Heart left ventricle (tissue), 16 donors: Measurements from ENCODE around the gene DTWD2. TPM values are rescaled to one million over a fixed set of nuclear protein-coding genes. Genes with fewer than 3 reads are reported as not detected.
"Not testable (repeated sequence)": the region's sequence is repeated elsewhere in the genome, so short reads cannot be mapped to it uniquely, and the experiment has no call there.

Experiments
- ATAC-seq, 4 donors: fragments of 200-7000 bp; cut with Tn5 transposase; one replicate each; pipeline ENCODE4 v1.9.1; 2020 to 2022; ENCODE audit warnings: moderate library complexity in 4 of 4, mild to moderate bottlenecking in 3 of 4, moderate number of reproducible peaks in 1 of 4
- DNase-seq, 5 donors: peaks; one replicate each; pipeline ENCODE4 v3.0.0-alpha.2; 2020
- H3K27ac ChIP-seq, 12 donors: fragments of 200-600 bp; sonication (generic) in 4 of 12; one replicate each; pipeline versions ENCODE4 v1.5.0 to v1.8.0; 2016 to 2022; ENCODE audit warnings: mild to moderate bottlenecking in 2 of 12
- H3K27me3 ChIP-seq, 9 donors: fragments of 200-600 bp; sonication (generic) in 2 of 9; one replicate each; pipeline versions ENCODE4 v1.5.1 to v1.8.0; 2016 to 2022; ENCODE audit warnings: mild to moderate bottlenecking in 3 of 9
- H3K36me3 ChIP-seq, 9 donors: fragments of 200-600 bp; sonication (generic) in 2 of 9; one replicate each; pipeline versions ENCODE4 v1.5.0 to v1.8.0; 2018 to 2022; ENCODE audit warnings: mild to moderate bottlenecking in 2 of 9
- H3K4me1 ChIP-seq, 12 donors: fragments of 200-600 bp; sonication (generic) in 4 of 12; one replicate each; pipeline versions ENCODE4 v1.5.0 to v1.8.0; 2016 to 2022; ENCODE audit warnings: mild to moderate bottlenecking in 3 of 12
- H3K4me3 ChIP-seq, 12 donors: fragments of 200-600 bp; sonication (generic) in 4 of 12; one replicate each; pipeline versions ENCODE4 v1.5.0 to v1.8.0; 2017 to 2022; ENCODE audit warnings: mild to moderate bottlenecking in 9 of 12, moderate library complexity in 4 of 12
- H3K9me3 ChIP-seq, 12 donors: fragments of 200-600 bp; sonication (generic) in 4 of 12; one replicate each; pipeline versions ENCODE4 v1.5.0 to v1.8.0; 2016 to 2022; ENCODE audit warnings: mild to moderate bottlenecking in 1 of 12
- POLR2A ChIP-seq, 2 donors: fragments of 450-650 bp; IDR thresholded peaks; one replicate each; pipeline ENCODE4 v1.6.1; 2017; ENCODE audit warnings: antibody characterized with exemption in 2 of 2, mild to moderate bottlenecking in 2 of 2, moderate library complexity in 2 of 2
- WGBS, 4 donors: extraction: QIAGEN DNeasy Blood & Tissue Kit in 2 of 4; methylation state at CpG; one replicate each; pipeline versions ENCODE4 v1.1.5 to v1.1.7; 2013 to 2018; 5-methylcytosine and 5-hydroxymethylcytosine counted together
- intact Hi-C, 10 donors: fragments of 100-400 bp; cut with DNase I; formaldehyde crosslinking; loops; one replicate each; pipeline versions ENCODE4 v1.11.1 to v1.14.2; 2022
- polyA plus RNA-seq, 2 donors: library from polyadenylated mRNA; stranded (reverse); fragments of 200-250 nt; gene quantifications; one replicate each; pipeline ENCODE4 v1.2.3, GENCODE V29; 2013
- total RNA-seq, 9 donors: library from RNA; depleted of rRNA in 2 of 9; stranded (reverse); fragments of >200 nt in 2 of 9; fragmentation: NEBNext Ultra II Directional in 3 of 9; extraction: Animal tissue kit (Norgen Biotek cat#: 25700) in 3 of 9; gene quantifications; one replicate each; pipeline versions ENCODE4 v1.1.0 to v1.2.4, GENCODE V29; 2016 to 2023
- TF ChIP-seq, protein P1 (sequence below), 12 donors: fragments of 200-600 bp; sonication (generic) in 4 of 12; IDR thresholded peaks; one replicate each; pipeline versions ENCODE4 v1.5.0 to v1.8.0; 2018 to 2022; ENCODE audit warnings: antibody characterized with exemption in 12 of 12, mild to moderate bottlenecking in 5 of 12
- donor health status: ischemic (EF 13 %, LVEDD 7.1; RV severe dilation, severe dysfunction).
- donor health status: healthy with polysubstance abuse.
- donor health status: DM: no; HTN: yes; CAD: no.
- donor health status: DM: no; HTN: no; CAD: no.
- donor health status: ischemic (EF 25% LVEDD 6.9; RV normal size, moderate dysfunction).
- donor health status: ischemic (EF 25% LVEDD 5.7; RV mildly dilated, moderate dysfunction).
- donor health status: healthy.
- donor health status: DM: yes; HTN: yes; CAD: no.
- donor health status: ischemic (EF 35%, LVEDD 5.7; RV mildly dilated, moderate dysfunction).
- donor health status: nonischemic (EF 11% LVEDD 7.7; RV severe dilation, severe dysfunction).
- donor health status: DM: yes; HTN: yes; CAD: no.
- donor health status: PGD.
- donor health status: ischemic (EF 29% LVEDD 5.4; RV normal size, mild dysfunction).
- donor health status: nonischemic (EF 23%, LVEDD 6.1; RV moderate dilation, normal function).

Gene DTWD2
- total and polyA plus RNA-seq, 11 donors, result 3.2 to 16.0 (median 11.7) TPM

DNA sequence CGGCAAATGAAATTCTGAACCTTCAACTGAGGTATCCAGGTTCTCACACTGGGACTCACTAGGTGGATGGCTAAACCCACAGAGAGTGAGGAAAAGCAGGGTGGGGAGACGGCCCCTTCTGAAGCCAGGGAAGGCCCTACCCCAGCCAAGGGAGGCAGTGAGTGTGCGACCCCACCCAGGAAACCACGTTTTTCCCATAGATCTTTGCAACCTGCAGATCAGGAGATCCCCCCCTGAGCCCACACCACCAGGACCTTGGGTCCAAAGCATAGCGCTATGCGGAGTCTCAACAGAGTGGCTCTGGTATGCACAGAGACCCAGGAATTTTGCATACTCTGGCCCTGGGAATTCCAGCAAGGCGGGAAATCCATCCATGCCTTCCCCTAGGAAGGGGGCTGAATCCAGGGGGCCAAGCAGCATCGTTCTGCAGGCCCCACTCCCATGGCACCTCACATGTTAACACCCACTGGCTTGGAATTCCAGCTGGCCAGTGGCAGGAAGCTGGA lies 19.9 kb downstream of the DTWD2 start:
- Histone ChIP-seq H3K27ac (no peak overlapping the region), H3K4me1 (peaks cover 0 to 14% (median 5%) of the 10 kb centered on the region in 12 donors), H3K4me3 (no peak overlapping the region), H3K9me3 (no peaks in the 10 kb centered on the region), H3K27me3 (no peaks in the 10 kb centered on the region), H3K36me3 (no peaks in the 10 kb centered on the region)
- intact Hi-C loops, result no loop called here
- peak in 3 of 4 donors; percentile 11 to 44 (median 15) for ATAC-seq
- DNase-seq, result no peak
- no peak for TF ChIP-seq POLR2A (IDR thresholded peaks at IDR 0.05)
- TF ChIP-seq, protein P1, sequence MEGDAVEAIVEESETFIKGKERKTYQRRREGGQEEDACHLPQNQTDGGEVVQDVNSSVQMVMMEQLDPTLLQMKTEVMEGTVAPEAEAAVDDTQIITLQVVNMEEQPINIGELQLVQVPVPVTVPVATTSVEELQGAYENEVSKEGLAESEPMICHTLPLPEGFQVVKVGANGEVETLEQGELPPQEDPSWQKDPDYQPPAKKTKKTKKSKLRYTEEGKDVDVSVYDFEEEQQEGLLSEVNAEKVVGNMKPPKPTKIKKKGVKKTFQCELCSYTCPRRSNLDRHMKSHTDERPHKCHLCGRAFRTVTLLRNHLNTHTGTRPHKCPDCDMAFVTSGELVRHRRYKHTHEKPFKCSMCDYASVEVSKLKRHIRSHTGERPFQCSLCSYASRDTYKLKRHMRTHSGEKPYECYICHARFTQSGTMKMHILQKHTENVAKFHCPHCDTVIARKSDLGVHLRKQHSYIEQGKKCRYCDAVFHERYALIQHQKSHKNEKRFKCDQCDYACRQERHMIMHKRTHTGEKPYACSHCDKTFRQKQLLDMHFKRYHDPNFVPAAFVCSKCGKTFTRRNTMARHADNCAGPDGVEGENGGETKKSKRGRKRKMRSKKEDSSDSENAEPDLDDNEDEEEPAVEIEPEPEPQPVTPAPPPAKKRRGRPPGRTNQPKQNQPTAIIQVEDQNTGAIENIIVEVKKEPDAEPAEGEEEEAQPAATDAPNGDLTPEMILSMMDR (IDR thresholded peaks at IDR 0.05), result no peak
- WGBS, 4 donors, result 80 to 88% (median 83%) methylated on average over 6 to 8 of the region's 8 CpGs

DNA sequence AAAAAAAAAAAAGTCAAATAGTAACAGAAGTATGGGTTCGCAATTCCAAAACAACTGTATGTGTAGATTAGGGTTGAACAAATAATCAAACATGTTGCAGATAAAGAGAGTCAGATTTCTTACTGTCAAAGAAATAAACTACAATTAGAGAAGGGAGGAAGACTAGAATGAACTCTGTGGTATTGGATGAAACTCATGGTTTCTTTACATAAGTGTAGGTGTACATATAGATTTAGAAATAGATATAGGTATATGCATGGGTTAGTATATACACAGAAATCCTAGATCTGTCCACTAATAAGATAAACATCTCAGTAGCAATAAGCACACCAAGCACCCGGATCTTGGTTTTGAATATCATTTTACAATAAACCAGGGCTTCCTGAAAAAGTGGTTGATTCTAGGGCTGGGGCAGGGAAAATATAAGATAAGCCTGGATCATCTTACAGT lies 21.3 kb downstream of the DTWD2 start:
- TF ChIP-seq, protein P1 (IDR thresholded peaks at IDR 0.05), result no peak
- no peak for TF ChIP-seq POLR2A (IDR thresholded peaks at IDR 0.05)
- no peaks in the 10 kb centered on the region for H3K9me3 ChIP-seq
- intact Hi-C loops, result no loop called here
- DNase-seq (no peak), ATAC-seq (no peak)
- no peaks in the 10 kb centered on the region for H3K27me3 ChIP-seq
- no peaks in the 10 kb centered on the region for H3K36me3 ChIP-seq
- no peak overlapping the region for H3K27ac ChIP-seq
- WGBS, 4 donors, result 71 to 83% (median 79%) methylated on average over 2 of the region's 2 CpGs
- H3K4me3 ChIP-seq, result no peak overlapping the region
- peaks cover 0 to 14% (median 5%) of the 10 kb centered on the region in 12 donors for H3K4me1 ChIP-seq

DNA sequence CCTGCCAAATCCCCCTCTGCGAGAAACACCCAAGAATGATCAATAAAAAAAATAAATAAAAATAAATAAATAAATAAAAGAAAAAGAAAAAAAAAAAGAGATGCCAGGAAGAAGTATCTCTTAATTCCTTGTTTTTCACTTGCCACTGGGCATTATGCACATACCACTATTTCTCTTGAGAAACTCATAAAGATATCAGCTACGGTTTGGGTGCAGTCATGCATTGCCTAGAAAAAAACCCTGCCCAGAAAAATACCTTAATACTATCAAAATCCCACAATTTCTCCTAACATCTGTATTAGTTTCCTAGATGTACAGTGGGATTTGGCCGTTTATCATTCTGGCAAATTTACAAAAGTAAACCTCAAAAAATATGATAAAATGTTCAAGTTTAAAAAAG lies 22.5 kb downstream of the DTWD2 start:
- H3K4me3 ChIP-seq, result no peak overlapping the region
- WGBS, 4 donors, result 80 to 90% (median 81%) methylated on average over 3 of the region's 3 CpGs
- DNase-seq, result no peak
- no peak for TF ChIP-seq POLR2A (IDR thresholded peaks at IDR 0.05)
- TF ChIP-seq, protein P1 (IDR thresholded peaks at IDR 0.05), result no peak
- no peaks in the 10 kb centered on the region for H3K9me3 ChIP-seq
- H3K36me3 ChIP-seq, result no peaks in the 10 kb centered on the region
- intact Hi-C loops, result no loop called here
- ATAC-seq, result no peak
- H3K27ac ChIP-seq, result no peak overlapping the region
- H3K27me3 ChIP-seq, result no peaks in the 10 kb centered on the region
- H3K4me1 ChIP-seq, result peaks cover 0 to 14% (median 5%) of the 10 kb centered on the region in 12 donors

DNA sequence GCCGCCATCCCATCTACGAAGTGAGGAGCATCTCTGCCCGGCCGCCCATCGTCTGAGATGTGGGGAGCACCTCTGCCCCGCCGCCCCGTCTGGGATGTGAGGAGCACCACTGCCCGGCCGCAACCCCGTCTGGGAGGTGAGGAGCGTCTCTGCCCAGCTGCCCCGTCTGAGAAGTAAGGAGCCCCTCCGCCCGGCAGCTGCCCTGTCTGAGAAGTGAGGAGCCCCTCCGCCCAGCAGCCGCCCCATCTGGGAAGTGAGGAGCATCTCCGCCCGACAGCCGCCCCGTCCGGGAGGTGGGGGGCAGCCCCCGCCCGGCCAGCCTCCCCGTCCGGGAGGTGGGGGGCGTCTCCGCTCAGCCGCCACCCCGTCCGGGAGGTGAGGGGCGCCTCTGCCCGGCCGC lies 23.4 kb downstream of the DTWD2 start:
- WGBS, 4 donors, result 97 to 99% (median 98%) methylated on average over 19 to 34 of the region's 34 CpGs
- ATAC-seq, DNase-seq, H3K36me3 ChIP-seq, H3K4me3 ChIP-seq, H3K9me3 ChIP-seq, intact Hi-C loops, H3K27ac ChIP-seq, H3K27me3 ChIP-seq: not testable (repeated sequence)
- H3K4me1 ChIP-seq, result peaks cover 0 to 14% (median 5%) of the 10 kb centered on the region in 12 donors

DNA sequence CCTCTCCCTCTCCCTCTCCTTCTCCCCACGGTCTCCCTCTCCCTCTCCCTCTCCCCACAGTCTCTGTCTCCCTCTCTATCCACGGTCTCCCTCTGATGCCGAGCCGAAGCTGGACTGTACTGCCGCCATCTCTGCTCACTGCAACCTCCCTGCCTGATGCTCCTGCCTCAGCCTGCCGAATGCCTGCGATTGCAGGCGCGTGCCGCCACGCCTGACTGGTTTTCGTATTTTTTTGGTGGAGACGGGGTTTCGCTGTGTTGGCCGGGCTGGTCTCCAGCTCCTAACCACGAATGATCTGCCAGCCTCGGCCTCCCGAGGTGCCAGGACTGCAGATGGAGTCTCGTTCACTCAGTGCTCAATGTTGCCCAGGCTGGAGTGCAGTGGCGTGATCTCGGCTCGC lies 24.0 kb downstream of the DTWD2 start:
- H3K4me3 ChIP-seq, H3K36me3 ChIP-seq, H3K4me1 ChIP-seq, H3K27me3 ChIP-seq, H3K27ac ChIP-seq, ATAC-seq, intact Hi-C loops, DNase-seq: not testable (repeated sequence)
- WGBS, 4 donors, result 90 to 97% (median 93%) methylated on average over 19 to 22 of the region's 22 CpGs
- peaks cover 0 to 13% (median 0%) of the 10 kb centered on the region in 12 donors for H3K9me3 ChIP-seq
